Heart left ventricle (tissue), 13 donors: ENCODE results near the gene NFE2L1.

Source experiments
- POLR2A ChIP-seq, 2 donors: fragments of 450-650 bp; IDR thresholded peaks; one replicate each; pipeline ENCODE4 v1.6.1; 2017; ENCODE audit warnings: antibody characterized with exemption in 2 of 2, mild to moderate bottlenecking in 2 of 2, moderate library complexity in 2 of 2
- TF ChIP-seq, protein P1 (sequence below), 12 donors: fragments of 200-600 bp; sonication (generic) in 4 of 12; IDR thresholded peaks; one replicate each; pipeline versions ENCODE4 v1.5.0 to v1.8.0; 2018 to 2022; ENCODE audit warnings: antibody characterized with exemption in 12 of 12, mild to moderate bottlenecking in 5 of 12
- donor health status: ischemic (EF 13 %, LVEDD 7.1; RV severe dilation, severe dysfunction).
- donor health status: DM: no; HTN: yes; CAD: no.
- donor health status: DM: no; HTN: no; CAD: no.
- donor health status: ischemic (EF 25% LVEDD 6.9; RV normal size, moderate dysfunction).
- donor health status: ischemic (EF 25% LVEDD 5.7; RV mildly dilated, moderate dysfunction).
- donor health status: ischemic (EF 35%, LVEDD 5.7; RV mildly dilated, moderate dysfunction).
- donor health status: nonischemic (EF 11% LVEDD 7.7; RV severe dilation, severe dysfunction).
- donor health status: DM: yes; HTN: yes; CAD: no.
- donor health status: PGD.
- donor health status: ischemic (EF 29% LVEDD 5.4; RV normal size, mild dysfunction).
- donor health status: nonischemic (EF 23%, LVEDD 6.1; RV moderate dilation, normal function).

DNA sequence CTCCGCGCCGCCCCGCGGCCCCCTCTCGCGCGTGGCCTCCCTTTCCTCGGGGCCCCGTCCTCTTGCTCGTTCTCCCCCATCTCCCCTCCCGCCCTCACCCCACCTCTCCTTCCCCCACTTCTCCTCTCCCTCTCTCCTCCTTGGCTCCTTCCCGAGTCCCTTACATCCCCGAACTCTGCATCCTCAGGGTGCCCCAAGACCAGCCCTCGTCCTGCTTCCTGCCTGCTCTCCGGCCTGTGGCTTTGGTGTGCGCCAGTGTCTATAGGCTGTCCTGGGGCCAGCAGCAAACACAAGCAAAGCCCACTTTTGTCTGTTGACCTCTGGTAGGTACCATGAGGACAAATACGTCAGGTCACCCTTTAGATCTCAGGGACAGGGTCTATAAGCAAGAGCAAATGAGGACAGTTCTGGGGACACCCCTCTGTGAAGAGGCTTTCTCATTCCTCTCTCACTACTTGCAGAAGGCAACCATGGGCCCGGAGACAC, 10.3 kb upstream of the NFE2L1 start:
- TF ChIP-seq POLR2A (IDR thresholded peaks at IDR 0.05), result no peak
- TF ChIP-seq, protein P1, sequence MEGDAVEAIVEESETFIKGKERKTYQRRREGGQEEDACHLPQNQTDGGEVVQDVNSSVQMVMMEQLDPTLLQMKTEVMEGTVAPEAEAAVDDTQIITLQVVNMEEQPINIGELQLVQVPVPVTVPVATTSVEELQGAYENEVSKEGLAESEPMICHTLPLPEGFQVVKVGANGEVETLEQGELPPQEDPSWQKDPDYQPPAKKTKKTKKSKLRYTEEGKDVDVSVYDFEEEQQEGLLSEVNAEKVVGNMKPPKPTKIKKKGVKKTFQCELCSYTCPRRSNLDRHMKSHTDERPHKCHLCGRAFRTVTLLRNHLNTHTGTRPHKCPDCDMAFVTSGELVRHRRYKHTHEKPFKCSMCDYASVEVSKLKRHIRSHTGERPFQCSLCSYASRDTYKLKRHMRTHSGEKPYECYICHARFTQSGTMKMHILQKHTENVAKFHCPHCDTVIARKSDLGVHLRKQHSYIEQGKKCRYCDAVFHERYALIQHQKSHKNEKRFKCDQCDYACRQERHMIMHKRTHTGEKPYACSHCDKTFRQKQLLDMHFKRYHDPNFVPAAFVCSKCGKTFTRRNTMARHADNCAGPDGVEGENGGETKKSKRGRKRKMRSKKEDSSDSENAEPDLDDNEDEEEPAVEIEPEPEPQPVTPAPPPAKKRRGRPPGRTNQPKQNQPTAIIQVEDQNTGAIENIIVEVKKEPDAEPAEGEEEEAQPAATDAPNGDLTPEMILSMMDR (IDR thresholded peaks at IDR 0.05), result no peak
